Smooth muscle cell (in vitro differentiated cells): ENCODE measurements around the gene PECR. TPM values are rescaled to one million over a fixed set of nuclear protein-coding genes. Genes with fewer than 3 reads are reported as not detected.

Source experiments
- DNase-seq: peaks from one replicate; lab custom pipeline; 2025; ENCODE audit not compliant: unreplicated experiment; lab: John Stamatoyannopoulos, UW
- H2AFZ ChIP-seq: fragments of 200-600 bp; sonication (generic); 2 replicates; pipeline ENCODE4 v1.6.0; 2016; ENCODE audit warnings: antibody characterized with exemption, low read depth, mild to moderate bottlenecking
- H3F3A ChIP-seq: fragments of 200-600 bp; sonication (generic); 2 replicates; pipeline ENCODE4 v1.6.0; 2017; ENCODE audit warnings: antibody characterized with exemption, low read depth
- H3K27ac ChIP-seq: fragments of 200-600 bp; sonication (generic); 2 replicates; pipeline ENCODE4 v1.5.1; 2016; ENCODE audit warnings: low read depth, mild to moderate bottlenecking
- H3K27me3 ChIP-seq: fragments of 200-600 bp; sonication (generic); 2 replicates; pipeline ENCODE4 v1.6.1; 2016; ENCODE audit warnings: low read depth, mild to moderate bottlenecking
- H3K36me3 ChIP-seq: fragments of 200-600 bp; sonication (generic); 2 replicates; pipeline ENCODE4 v1.5.1; 2016; ENCODE audit warnings: low read depth
- H3K4me1 ChIP-seq: fragments of 200-600 bp; sonication (generic); 2 replicates; pipeline ENCODE4 v1.5.1; 2016; ENCODE audit warnings: low read depth
- H3K4me2 ChIP-seq: fragments of 200-600 bp; sonication (generic); 2 replicates; pipeline ENCODE4 v1.6.0; 2016; ENCODE audit warnings: mild to moderate bottlenecking
- H3K4me3 ChIP-seq: fragments of 200-600 bp; sonication (generic); 2 replicates; pipeline ENCODE4 v1.5.1; 2016; ENCODE audit warnings: mild to moderate bottlenecking
- H3K79me2 ChIP-seq: fragments of 200-600 bp; sonication (generic); 2 replicates; pipeline ENCODE4 v1.6.0; 2016; ENCODE audit warnings: low read depth, mild to moderate bottlenecking
- H3K9ac ChIP-seq: fragments of 200-600 bp; sonication (generic); 2 replicates; pipeline ENCODE4 v1.6.0; 2016; ENCODE audit warnings: low read depth
- H3K9me3 ChIP-seq: fragments of 200-600 bp; sonication (generic); replicated peaks from 2 replicates; pipeline ENCODE4 v1.5.1; 2016; ENCODE audit warnings: low read depth
- H4K20me1 ChIP-seq: fragments of 200-600 bp; sonication (generic); 2 replicates; pipeline ENCODE4 v1.6.0; 2016; ENCODE audit warnings: low read depth
- CTCF ChIP-seq: fragments of 200-600 bp; sonication (generic); IDR thresholded peaks from 2 replicates; pipeline ENCODE4 v1.5.1; 2017; ENCODE audit warnings: borderline replicate concordance, mild to moderate bottlenecking, antibody characterized with exemption; ENCODE audit not compliant: insufficient read depth, poor library complexity, severe bottlenecking
- WGBS: methylation state at CpG from one replicate; pipeline ENCODE4 v1.1.7; 2016; ENCODE audit warnings: low lambda C conversion rate; 5-methylcytosine and 5-hydroxymethylcytosine counted together
- polyA plus RNA-seq: library from polyadenylated mRNA; unstranded; fragments of >200 nt; fragmentation: Nextera tagmentation; extraction: Ambion mirVana; gene quantifications from 2 replicates; pipeline ENCODE4 v1.2.1, GENCODE V29; 2016
- total RNA-seq: library from RNA; depleted of rRNA; stranded (reverse); fragments of >200 nt; gene quantifications from 2 replicates; pipeline ENCODE4 v1.2.3, GENCODE V29; 2014

Gene PECR
- total and polyA plus RNA-seq, 2 experiments from 2014 or later = 4.8 to 10.0 TPM

GRCh38 chr2:216002101-216002678 is 79.4 kb downstream of the PECR start:
- no peak for DNase-seq
- Histone ChIP-seq H3K9ac (no peak overlapping the region), H3K27ac (no peak overlapping the region), H3K27me3 (no peaks in the 10 kb centered on the region), H3K79me2 (peaks cover 5% of the 10 kb centered on the region), H2AFZ (no peak overlapping the region), H3F3A (peaks cover 4% of the 10 kb centered on the region), H4K20me1 (no peaks in the 10 kb centered on the region), H3K4me2 (no peak overlapping the region), H3K4me3 (no peak overlapping the region), H3K9me3 (no peaks in the 10 kb centered on the region), H3K36me3 (no peaks in the 10 kb centered on the region), H3K4me1 (peaks cover 21% of the 10 kb centered on the region)
- TF ChIP-seq CTCF = no peak
- WGBS = 65% methylated on average over 5 of the region's 5 CpGs

GRCh38 chr2:216001216-216002100 is 80.2 kb downstream of the PECR start:
- DNase-seq = no peak
- 81% methylated on average over 9 of the region's 9 CpGs for WGBS
- TF ChIP-seq CTCF = no peak

GRCh38 chr2:215998636-215999035 is 83.0 kb downstream of the PECR start:
- 95% methylated on average over 2 of the region's 2 CpGs for WGBS

More at GRCh38 chr2:216001216-216002100, 80.2 kb downstream of the PECR start:
- Histone ChIP-seq H3K4me2 (no peak overlapping the region), H3K79me2 (peaks cover 5% of the 10 kb centered on the region), H3K27me3 (no peaks in the 10 kb centered on the region), H2AFZ (no peak overlapping the region), H3K9me3 (no peaks in the 10 kb centered on the region), H4K20me1 (no peaks in the 10 kb centered on the region), H3F3A (peaks cover 2% of the 10 kb centered on the region), H3K4me3 (no peak overlapping the region), H3K9ac (no peak overlapping the region), H3K36me3 (no peaks in the 10 kb centered on the region), H3K4me1 (peaks cover 17% of the 10 kb centered on the region), H3K27ac (no peak overlapping the region)

More at GRCh38 chr2:215998636-215999035, 83.0 kb downstream of the PECR start:
- no peaks in the 10 kb centered on the region for H3K79me2 ChIP-seq
- no peak overlapping the region for H3K4me3 ChIP-seq
- no peaks in the 10 kb centered on the region for H4K20me1 ChIP-seq
- H3K4me2 ChIP-seq = no peak overlapping the region
- no peak overlapping the region for H3K27ac ChIP-seq
- H3K4me1 ChIP-seq = peaks cover 8% of the 10 kb centered on the region
- no peak overlapping the region for H3K9ac ChIP-seq
- no peaks in the 10 kb centered on the region for H3K27me3 ChIP-seq
- H2AFZ ChIP-seq = no peak overlapping the region
- H3K36me3 ChIP-seq = no peaks in the 10 kb centered on the region
- no peaks in the 10 kb centered on the region for H3K9me3 ChIP-seq
- DNase-seq = no peak
- TF ChIP-seq CTCF = no peak
- no peaks in the 10 kb centered on the region for H3F3A ChIP-seq
